CD4-positive, alpha-beta T cell (primary cell): ENCODE measurements around the gene GLRA3. TPM values are rescaled to one million over a fixed set of nuclear protein-coding genes. Genes with fewer than 3 reads are reported as not detected.

Experiments
- ATAC-seq: fragments of 200-7000 bp; cut with Tn5 transposase; one replicate; pipeline ENCODE4 v1.10.0; 2022; ENCODE audit warnings: mild to moderate bottlenecking; ENCODE audit not compliant: poor library complexity
- CTCF ChIA-PET: fragments of 350-600 bp; sonication (Branson Sonifier 250); formaldehyde crosslinking; loops from one replicate; lab custom pipeline; 2021; ENCODE audit warnings: antibody characterized with exemption, inconsistent platforms; lab: Charles Lee
- POLR2A ChIA-PET: fragments of 350-600 bp; sonication (Branson Sonifier 250); formaldehyde crosslinking; loops from one replicate; lab custom pipeline; 2021; ENCODE audit warnings: antibody characterized with exemption, inconsistent platforms; lab: Charles Lee
- DNase-seq, 14 experiments: peaks; one replicate each; pipeline ENCODE4 v3.0.0-alpha.2; 2013 to 2020; ENCODE audit warnings: mixed read lengths in 2 of 14
- H3K27ac ChIP-seq, 2 donors: one replicate each; pipeline versions ENCODE4 v1.5.1 to v1.7.0; 2013; ENCODE audit warnings: low read length in 2 of 2, low read depth in 1 of 2, mild to moderate bottlenecking in 1 of 2
- H3K27me3 ChIP-seq, 2 experiments: 1 replicate in 1 of 2; 2 replicates in 1 of 2; pipeline versions ENCODE4 v1.6.1 to v1.7.0; 2013; ENCODE audit warnings: low read length in 2 of 2, control low read depth in 1 of 2, mild to moderate bottlenecking in 1 of 2, moderate library complexity in 1 of 2; ENCODE audit not compliant: insufficient read depth in 2 of 2, control insufficient read depth in 1 of 2
- H3K36me3 ChIP-seq: one replicate; pipeline ENCODE4 v1.6.1; 2013; ENCODE audit warnings: low read length, control low read depth; ENCODE audit not compliant: insufficient read depth
- H3K4me1 ChIP-seq: one replicate; pipeline ENCODE4 v1.6.1; 2013; ENCODE audit warnings: low read length, control low read depth; ENCODE audit not compliant: insufficient read depth
- H3K4me3 ChIP-seq: one replicate; pipeline ENCODE4 v1.5.1; 2013; ENCODE audit warnings: mild to moderate bottlenecking, low read length, moderate library complexity
- H3K9me3 ChIP-seq, 2 experiments: 1 replicate in 1 of 2; 2 replicates in 1 of 2; pipeline versions ENCODE4 v1.6.1 to v1.7.0; 2013; ENCODE audit warnings: low read length in 2 of 2, mild to moderate bottlenecking in 2 of 2, control low read depth in 1 of 2, moderate library complexity in 1 of 2; ENCODE audit not compliant: control insufficient read depth in 1 of 2, insufficient read depth in 1 of 2
- H3K27ac Mint-ChIP-seq: one replicate; pipeline ENCODE4 v1.8.0; 2020; ENCODE audit warnings: mixed read lengths
- H3K27me3 Mint-ChIP-seq: one replicate; pipeline ENCODE4 v1.8.0; 2021; ENCODE audit warnings: mixed read lengths
- H3K36me3 Mint-ChIP-seq: one replicate; pipeline ENCODE4 v1.8.0; 2021; ENCODE audit warnings: low read depth, mixed read lengths
- H3K4me1 Mint-ChIP-seq: one replicate; pipeline ENCODE4 v1.8.0; 2021; ENCODE audit warnings: low read depth, mixed read lengths
- H3K4me3 Mint-ChIP-seq: one replicate; pipeline ENCODE4 v1.8.0; 2020; ENCODE audit warnings: mild to moderate bottlenecking, mixed read lengths
- H3K9me3 Mint-ChIP-seq: one replicate; pipeline ENCODE4 v1.8.0; 2020; ENCODE audit warnings: mixed read lengths
- intact Hi-C, 2 experiments: fragments of 100-400 bp; cut with DNase I in 1 of 2; cut with micrococcal nuclease in 1 of 2; formaldehyde crosslinking; loops; one replicate each; pipeline versions ENCODE4 v1.15.1 to v1.9.0; 2023 to 2025; cut with DNase I, micrococcal nuclease
- total RNA-seq, 174 experiments: library from RNA in 2 of 174; stranded (reverse) in 2 of 174; gene quantifications; one replicate each; pipeline ENCODE4 v1.2.3 and lab custom pipeline; 2021 to 2026
- TF ChIP-seq, protein P1 (sequence below): fragments of 200-600 bp; IDR thresholded peaks from one replicate; pipeline ENCODE4 v1.8.0; 2022; ENCODE audit warnings: antibody characterized with exemption, mild to moderate bottlenecking

The GLRA3 gene
- total RNA-seq, 2 experiments from 2014 or later, result not detected

DNA sequence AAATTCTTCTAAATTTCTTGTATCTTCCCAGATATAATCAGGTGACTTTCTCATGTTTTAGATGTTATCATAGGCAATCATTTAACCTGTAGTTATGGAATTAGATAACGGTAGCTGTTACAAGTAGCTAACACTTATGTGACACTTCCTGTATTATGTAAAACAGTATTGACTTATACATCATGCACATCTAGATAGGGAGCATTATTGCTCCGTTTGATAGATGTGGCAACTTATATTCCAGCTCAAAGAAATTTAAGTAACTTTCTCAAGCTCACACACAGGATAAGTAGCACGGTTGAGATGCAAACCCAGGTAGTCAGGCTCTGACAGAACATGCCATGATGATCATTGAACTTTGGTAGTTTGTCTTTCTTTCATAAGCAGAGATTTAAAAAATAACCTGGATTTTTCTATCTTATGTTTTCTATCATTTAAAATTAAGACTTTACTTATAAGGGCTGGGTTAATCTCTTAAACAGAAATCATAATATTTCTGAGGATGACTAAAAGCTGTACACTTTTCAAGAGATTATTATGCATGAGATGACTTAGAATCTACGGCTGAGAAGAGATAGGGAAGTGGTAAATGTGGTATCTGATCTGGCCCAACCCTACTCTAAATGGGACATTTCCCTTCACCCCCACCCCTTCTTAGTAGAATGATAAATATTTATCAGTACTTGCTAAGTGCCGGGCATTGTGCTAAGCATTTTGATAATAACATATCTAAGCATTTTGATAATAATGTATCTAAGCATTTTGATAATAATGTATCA lies 237.6 kb downstream of the GLRA3 start:
- intact Hi-C loops, result loop anchor here in 1 of 2 experiments (5.0 kb wide), 1 partner anchor 64 kb away; no protein-coding TSS in a partner anchor
- peak overlapping the region; percentile 9 for H3K4me3 ChIP-seq
- H3K36me3 Mint-ChIP-seq, result no peaks in the 10 kb centered on the region
- no peaks in the 10 kb centered on the region for H3K9me3 Mint-ChIP-seq
- peak overlapping the region; percentile 22 for H3K4me3 Mint-ChIP-seq
- TF ChIP-seq, protein P1, sequence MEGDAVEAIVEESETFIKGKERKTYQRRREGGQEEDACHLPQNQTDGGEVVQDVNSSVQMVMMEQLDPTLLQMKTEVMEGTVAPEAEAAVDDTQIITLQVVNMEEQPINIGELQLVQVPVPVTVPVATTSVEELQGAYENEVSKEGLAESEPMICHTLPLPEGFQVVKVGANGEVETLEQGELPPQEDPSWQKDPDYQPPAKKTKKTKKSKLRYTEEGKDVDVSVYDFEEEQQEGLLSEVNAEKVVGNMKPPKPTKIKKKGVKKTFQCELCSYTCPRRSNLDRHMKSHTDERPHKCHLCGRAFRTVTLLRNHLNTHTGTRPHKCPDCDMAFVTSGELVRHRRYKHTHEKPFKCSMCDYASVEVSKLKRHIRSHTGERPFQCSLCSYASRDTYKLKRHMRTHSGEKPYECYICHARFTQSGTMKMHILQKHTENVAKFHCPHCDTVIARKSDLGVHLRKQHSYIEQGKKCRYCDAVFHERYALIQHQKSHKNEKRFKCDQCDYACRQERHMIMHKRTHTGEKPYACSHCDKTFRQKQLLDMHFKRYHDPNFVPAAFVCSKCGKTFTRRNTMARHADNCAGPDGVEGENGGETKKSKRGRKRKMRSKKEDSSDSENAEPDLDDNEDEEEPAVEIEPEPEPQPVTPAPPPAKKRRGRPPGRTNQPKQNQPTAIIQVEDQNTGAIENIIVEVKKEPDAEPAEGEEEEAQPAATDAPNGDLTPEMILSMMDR, result no peak
- DNase-seq, result peak in 3 of 14 experiments; percentile 39 to 52 (median 47)
- H3K36me3 ChIP-seq, result no peaks in the 10 kb centered on the region
- ChIA-PET CTCF (no interaction called here), POLR2A (interaction anchor here (0.6 to 1.4 kb wide), 3 partner anchors 40 to 306 kb away, joined by 3 to 7 read pairs (median 4); partner anchors contain the start of gene HPGD)
- H3K4me1 ChIP-seq, result no peaks in the 10 kb centered on the region
- peak overlapping the region; percentile 63 for H3K27ac Mint-ChIP-seq
- ATAC-seq, result peak; percentile 69
- H3K9me3 ChIP-seq, result no peaks in the 10 kb centered on the region
- no peaks in the 10 kb centered on the region for H3K27me3 ChIP-seq
- peaks cover 11% of the 10 kb centered on the region for H3K4me1 Mint-ChIP-seq
- H3K27me3 Mint-ChIP-seq, result no peaks in the 10 kb centered on the region
- peak overlapping the region in 1 of 2 donors; percentile 28 for H3K27ac ChIP-seq

- DNase-seq (no peak), ATAC-seq (no peak)
- Mint-ChIP-seq H3K9me3 (no peaks in the 10 kb centered on the region), H3K4me1 (peaks cover 11% of the 10 kb centered on the region), H3K27ac (no peak overlapping the region), H3K27me3 (no peaks in the 10 kb centered on the region), H3K4me3 (no peak overlapping the region), H3K36me3 (no peaks in the 10 kb centered on the region)
- Histone ChIP-seq H3K27ac (no peak overlapping the region), H3K4me1 (no peaks in the 10 kb centered on the region), H3K27me3 (no peaks in the 10 kb centered on the region), H3K4me3 (no peak overlapping the region), H3K36me3 (no peaks in the 10 kb centered on the region), H3K9me3 (no peaks in the 10 kb centered on the region)
- TF ChIP-seq, protein P1, result no peak
- ChIA-PET CTCF (no interaction called here), POLR2A (no interaction called here)
- intact Hi-C loops, result loop anchor here in 1 of 2 experiments (5.0 kb wide), 1 partner anchor 63 kb away; no protein-coding TSS in a partner anchor
Observed at GRCh38 chr4:174590336-174590735, 238.7 kb downstream of the GLRA3 start.

Other genes starting within 250 kb of the GLRA3 start
- not detected for gene ADAM29, start 89.1 kb upstream of the GLRA3 start, total RNA-seq